Subcutaneous adipose tissue (tissue), 4 donors: ENCODE measurements around the gene YEATS2. TPM values are rescaled to one million over a fixed set of nuclear protein-coding genes. Genes with fewer than 3 reads are reported as not detected.

Experiments
- total RNA-seq, 4 donors: library from RNA; depleted of rRNA; stranded (reverse); fragments of >200 nt; gene quantifications; one replicate each; pipeline ENCODE4 v1.1.0, GENCODE V29; 2016
- TF ChIP-seq, protein P1 (sequence below): fragments of 450-650 bp; IDR thresholded peaks from one replicate; pipeline ENCODE4 v1.5.1; 2016; ENCODE audit warnings: low read depth, mild to moderate bottlenecking, control low read depth, antibody characterized with exemption, moderate library complexity

The YEATS2 gene
- total RNA-seq, 4 donors from 2014 or later: 15.5 to 31.3 (median 20.4) TPM

DNA sequence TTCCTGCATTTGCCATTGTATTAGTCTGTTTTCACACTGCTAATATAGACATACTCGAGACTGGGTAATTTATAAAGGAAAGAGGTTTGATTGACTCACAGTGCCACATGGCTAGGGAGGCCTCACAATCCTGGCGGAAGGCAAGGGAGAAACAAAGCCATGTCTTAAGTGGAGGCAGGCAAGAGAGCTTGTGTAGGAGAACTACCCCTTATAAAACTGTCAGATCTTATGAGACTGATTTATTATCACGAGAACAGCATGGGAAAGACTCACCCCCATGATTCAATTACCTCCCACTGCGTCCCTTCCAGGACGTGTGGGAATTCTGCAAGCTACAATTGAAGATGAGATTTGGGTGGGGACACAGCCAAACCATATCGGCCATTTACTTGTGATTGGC lies 27.8 kb downstream of the YEATS2 start:
- TF ChIP-seq, protein P1, sequence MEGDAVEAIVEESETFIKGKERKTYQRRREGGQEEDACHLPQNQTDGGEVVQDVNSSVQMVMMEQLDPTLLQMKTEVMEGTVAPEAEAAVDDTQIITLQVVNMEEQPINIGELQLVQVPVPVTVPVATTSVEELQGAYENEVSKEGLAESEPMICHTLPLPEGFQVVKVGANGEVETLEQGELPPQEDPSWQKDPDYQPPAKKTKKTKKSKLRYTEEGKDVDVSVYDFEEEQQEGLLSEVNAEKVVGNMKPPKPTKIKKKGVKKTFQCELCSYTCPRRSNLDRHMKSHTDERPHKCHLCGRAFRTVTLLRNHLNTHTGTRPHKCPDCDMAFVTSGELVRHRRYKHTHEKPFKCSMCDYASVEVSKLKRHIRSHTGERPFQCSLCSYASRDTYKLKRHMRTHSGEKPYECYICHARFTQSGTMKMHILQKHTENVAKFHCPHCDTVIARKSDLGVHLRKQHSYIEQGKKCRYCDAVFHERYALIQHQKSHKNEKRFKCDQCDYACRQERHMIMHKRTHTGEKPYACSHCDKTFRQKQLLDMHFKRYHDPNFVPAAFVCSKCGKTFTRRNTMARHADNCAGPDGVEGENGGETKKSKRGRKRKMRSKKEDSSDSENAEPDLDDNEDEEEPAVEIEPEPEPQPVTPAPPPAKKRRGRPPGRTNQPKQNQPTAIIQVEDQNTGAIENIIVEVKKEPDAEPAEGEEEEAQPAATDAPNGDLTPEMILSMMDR: no peak

DNA sequence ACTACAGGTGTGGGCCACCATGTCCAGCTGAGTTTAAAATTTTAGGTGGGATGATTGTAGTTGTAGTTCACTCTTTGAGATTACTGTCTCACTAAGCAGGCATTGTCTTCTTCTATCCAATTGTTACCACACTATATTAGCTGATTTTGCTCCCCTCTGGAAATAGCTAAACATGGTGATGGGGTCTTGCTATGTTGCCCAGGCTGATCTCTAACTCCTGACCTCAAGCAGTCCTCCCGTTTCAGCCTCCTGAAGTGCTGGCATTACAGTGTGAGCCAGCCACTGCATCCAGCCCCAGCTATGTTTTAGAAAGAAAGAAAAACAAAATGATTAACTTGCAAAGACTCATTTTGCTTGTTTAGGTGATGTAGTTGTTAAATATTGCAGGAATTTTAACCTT lies 30.6 kb downstream of the YEATS2 start:
- TF ChIP-seq, protein P1: no peak

DNA sequence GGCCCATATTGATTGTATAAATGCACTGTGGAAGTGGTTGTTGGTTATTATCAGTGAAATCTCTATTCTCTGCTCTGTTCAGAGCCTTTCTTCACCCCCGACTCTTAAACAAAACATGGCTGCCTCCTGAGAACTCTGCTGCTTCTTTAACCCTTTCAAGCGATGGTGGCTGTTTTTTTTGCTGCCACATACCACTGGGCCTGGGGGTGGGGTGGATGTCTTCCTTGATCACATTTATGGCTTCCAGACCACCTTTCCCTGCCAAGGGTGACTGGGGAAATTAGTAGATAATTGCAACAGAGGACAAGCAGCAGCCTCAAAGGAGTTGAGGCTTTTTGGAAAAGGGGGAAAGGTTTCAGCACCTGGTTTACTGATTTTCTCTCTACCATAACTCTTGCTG lies 32.8 kb downstream of the YEATS2 start:
- TF ChIP-seq, protein P1: no peak

DNA sequence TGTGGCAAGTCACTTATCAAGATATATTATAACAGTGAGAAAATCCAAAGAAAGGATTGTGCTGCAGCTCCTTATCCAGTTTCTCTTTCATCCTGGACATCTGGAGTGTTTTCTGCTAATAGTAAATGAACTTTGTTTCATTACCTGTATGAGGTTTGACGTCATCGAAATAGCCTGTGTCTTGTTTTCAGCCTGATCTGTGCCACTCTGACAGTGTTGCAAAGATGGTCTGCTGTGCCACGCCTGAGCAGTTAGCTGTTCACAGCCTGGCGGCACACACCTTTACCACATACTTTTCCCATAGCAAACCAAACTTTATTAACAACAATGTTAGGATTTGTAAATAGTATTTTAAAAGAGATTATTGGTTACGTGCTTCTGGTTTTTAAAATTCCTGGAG lies 34.0 kb downstream of the YEATS2 start:
- TF ChIP-seq, protein P1: no peak

DNA sequence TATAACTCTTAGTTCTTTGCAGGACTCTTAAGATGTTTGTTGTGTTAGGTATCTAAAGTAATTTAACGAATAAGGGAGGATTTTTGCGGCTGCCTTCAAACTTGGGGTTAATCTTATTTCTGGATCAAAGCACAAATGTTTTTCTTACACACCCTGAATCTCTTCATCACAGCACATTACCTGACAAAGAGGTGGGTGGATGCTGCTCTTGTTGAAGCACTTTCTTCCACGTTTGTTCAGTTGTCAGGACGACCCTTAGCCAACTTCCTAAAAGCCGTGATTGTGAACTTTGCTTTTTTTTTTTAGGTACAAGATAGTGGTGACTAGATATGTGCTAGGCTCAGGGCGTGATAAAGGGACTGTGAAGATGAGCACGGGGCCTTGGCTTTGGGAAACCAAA lies 36.0 kb downstream of the YEATS2 start:
- TF ChIP-seq, protein P1: no peak

DNA sequence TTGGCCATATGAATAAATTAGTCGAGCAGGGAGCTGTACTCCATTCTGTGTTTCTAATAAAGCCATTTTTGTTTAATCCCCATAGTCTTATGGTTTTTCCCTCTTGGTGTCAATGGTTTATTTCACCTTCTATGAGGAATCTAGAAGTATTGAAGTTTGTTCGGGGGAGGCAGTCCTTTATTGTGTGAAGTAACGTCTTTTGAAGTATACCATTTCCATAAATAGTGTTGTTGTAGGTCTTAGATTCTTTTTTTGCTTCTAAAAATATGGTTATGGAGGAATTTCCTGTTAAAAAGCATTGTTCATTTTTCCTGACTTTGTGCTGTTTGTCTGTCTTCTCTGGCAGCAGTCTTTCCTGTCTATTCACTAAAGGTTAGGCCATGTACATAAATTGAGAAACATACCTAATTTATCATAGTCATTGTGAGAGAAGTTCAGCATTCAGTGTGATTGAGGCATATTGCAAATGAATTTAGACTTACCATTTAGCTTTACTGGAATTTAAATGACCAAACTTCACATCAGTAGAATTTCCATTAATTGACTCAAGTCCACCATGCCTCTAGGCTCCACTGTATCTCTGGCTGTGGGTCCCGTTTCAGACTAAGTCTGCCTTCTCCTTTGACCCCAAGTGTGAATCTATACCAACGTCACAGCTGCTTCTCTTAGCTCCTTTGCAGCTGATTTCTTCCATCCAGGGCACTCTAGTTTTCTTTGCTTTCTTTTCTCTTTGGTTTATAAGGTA lies 37.3 kb downstream of the YEATS2 start:
- TF ChIP-seq, protein P1: no peak

DNA sequence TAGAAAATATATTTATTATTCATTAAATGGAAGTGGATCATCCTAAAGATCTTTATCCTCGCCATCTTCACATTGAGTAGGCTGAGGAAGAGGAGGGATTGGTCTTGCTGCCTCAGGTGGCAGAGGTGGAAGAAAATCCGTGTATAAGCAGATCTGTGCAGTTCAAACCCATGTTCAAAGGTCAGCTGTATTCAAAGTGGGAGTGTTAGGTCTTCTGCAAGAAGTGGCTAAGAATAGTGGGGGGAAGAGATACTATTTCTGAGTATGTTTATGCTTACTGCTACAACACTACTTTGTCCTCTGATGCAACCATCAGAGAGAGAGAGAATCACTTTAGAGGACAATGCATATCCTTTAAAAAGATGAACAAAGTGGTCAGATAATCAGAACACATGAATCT lies 39.5 kb downstream of the YEATS2 start:
- TF ChIP-seq, protein P1: no peak
